Umbilical cord (tissue), 2 donors: ENCODE results near the gene PGAP6. TPM values are rescaled to one million over a fixed set of nuclear protein-coding genes. Genes with fewer than 3 reads are reported as not detected.

ENCODE experiments used
- DNase-seq: peaks from one replicate; pipeline ENCODE4 v3.0.0-alpha.2; 2015; ENCODE audit warnings: low spot score
- total RNA-seq: library from RNA; depleted of rRNA; stranded (reverse); fragments of >200 nt; gene quantifications from one replicate; pipeline ENCODE4 v1.2.3, GENCODE V29; 2014; ENCODE audit warnings: low replicate concordance; ENCODE audit not compliant: insufficient read depth

Gene PGAP6
- total RNA-seq, 1 donor from 2014 or later: 31.8 TPM

- DNase-seq: peak; percentile 95
These were observed 19.9 kb upstream of the PGAP6 start, which contains the start of gene DECR2 for GRCh38 chr16:401468-402348. Gene DECR2, plus strand, starts transcription at chr16:401885. Its CDS starts 79 bp downstream, at chr16:401964.

GRCh38 chr16:400061-400591, 18.3 kb upstream of the PGAP6 start:
- DNase-seq: no peak

DNA sequence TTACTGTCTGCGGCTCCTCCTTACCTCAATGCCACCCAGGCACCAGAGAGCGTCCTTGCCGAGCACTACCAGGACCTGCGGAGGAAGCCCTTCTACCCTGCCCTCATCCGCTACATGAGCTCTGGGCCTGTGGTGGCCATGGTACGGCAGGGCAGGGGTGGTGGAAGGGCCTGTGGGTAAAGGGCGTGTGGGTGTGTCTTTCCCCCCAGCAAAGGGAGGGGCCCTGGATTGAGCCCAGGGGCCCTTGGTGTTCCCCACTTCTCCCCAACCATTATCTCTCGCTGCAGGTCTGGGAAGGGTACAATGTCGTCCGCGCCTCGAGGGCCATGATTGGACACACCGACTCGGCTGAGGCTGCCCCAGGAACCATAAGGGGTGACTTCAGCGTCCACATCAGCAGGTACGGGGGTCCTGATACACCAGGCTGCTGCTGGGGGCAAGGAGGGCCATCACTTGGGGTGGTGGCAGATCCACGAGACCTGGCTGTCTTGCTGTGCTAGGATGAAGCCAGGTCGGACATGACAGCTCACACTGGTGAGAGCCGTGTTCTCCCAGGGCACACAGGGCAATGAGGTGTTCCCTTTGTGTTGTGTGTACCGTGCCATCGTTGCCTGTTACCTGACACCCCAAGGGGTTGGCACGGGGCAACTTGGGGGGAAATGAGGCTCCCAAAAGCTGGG, 17.7 kb upstream of the PGAP6 start:
- DNase-seq: no peak

- DNase-seq: no peak
These were observed 17.0 kb upstream of the PGAP6 start for GRCh38 chr16:398561-399339.

DNA sequence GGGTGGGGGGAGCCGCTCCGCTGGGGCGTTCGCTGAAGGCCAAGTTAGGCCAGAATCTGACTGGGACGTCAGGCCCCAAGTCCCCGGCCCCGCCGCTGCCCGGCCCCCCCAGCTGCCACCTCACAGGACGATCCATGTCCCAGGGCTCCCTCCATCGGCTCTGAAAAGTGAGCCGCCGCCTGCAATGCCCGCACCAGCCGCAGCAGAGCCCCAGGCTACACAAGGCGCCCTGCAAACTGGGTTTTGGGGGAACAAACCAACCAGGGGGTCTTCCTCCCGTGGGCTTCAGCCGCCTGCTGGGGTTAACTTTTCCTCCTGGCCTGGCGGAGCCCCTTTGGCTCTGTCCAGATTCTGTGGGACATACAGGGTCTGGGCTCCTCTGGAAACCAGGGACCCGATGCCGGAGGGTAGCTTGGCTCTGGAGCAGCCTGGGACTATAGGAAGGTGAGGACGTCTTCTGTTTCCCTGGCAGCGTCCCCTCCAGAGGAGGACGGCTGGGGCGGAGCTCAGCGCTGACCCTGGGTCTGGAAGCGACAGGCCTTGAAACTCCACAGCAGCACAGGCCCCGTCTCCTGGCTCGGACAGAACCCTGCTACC, 16.1 kb upstream of the PGAP6 start:
- DNase-seq: peak; percentile 79

- peak; percentile 35 for DNase-seq
These were observed 15.4 kb upstream of the PGAP6 start, which contains the start of gene NME4 for GRCh38 chr16:397135-397661. Gene NME4, plus strand, starts transcription at chr16:397199. Its CDS starts 24 bp downstream, at chr16:397223.

- peak; percentile 78 for DNase-seq
These were observed 14.8 kb upstream of the PGAP6 start for GRCh38 chr16:396605-397004.

- DNase-seq: no peak
These were observed 14.4 kb upstream of the PGAP6 start for GRCh38 chr16:396199-396598.

DNA sequence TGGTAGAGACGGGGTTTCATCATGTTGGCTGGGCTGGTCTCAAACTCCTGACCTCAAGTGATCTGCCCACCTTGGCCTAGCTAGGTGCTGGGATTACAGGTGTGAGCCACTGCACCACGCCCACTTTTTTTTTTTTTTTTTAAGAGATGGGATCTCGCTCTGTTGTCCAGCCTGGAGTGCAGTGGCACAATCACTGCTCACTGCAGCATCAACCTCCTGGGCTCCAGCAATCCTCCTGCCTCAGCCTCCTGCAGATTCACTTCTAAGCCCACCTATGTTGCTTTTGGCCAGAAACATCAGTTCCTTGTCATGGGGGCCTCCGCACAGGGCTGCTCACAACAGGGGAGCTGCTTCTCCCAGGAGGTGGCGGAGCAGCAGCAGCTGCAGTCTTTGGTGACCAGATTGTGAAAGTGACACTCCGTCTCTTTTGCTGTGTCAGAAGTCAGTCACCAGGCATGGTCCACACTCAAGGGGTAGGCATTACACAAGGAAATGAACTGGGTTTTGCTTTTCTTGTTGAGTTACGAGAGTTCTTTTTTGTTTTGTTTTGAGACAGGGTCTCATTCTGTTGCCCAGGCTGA, 10.8 kb upstream of the PGAP6 start:
- DNase-seq: no peak

DNA sequence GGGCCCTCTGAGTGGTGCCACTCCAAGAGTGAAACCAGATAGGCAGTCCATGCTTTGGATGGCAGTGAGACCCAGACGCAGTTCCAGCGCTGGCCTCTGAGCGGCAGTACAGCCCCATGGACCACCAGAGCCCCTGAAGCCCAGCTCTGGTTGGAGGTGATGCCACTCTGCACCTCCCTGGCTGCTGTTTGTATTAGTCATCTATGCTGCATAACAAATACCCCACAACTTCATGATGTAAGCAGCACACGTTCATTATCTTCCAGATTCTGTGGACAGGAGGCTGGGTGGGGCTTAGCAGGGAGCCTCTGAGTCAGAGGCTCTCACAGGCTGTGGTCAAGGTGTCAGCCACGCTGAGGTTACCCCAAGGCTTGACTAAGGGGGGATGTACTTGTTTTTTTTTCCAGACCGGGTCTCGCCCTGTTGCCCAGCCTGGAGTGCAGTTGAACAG, 10.1 kb upstream of the PGAP6 start:
- DNase-seq: no peak

GRCh38 chr16:389352-389751, 7.6 kb upstream of the PGAP6 start:
- no peak for DNase-seq

GRCh38 chr16:387761-388666, 6.2 kb upstream of the PGAP6 start:
- peak; percentile 69 for DNase-seq

DNA sequence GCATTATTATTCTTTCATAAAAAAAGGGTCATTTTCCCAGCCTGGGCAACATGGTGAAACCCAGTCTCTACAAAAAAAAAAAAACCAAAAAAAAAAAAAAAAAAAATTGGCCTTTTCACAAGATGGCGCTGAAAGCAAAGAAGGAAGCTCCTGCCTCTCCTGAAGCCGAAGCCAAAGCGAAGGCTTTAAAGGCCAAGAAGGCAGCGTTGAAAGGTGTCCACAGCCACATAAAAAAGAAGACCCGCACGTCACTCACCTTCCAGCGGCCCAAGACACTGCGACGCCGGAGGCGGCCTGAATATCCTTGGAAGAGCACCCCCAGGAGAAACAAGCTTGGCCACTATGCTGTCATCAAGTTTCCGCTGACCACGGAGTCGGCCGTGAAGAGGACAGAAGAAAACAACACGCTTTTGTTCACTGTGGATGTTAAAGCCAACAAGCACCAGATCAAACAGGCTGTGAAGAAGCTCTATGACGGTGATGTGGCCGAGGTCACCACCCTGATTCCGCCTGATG, 4.9 kb upstream of the PGAP6 start:
- no peak for DNase-seq

GRCh38 chr16:383326-384051, 1.7 kb upstream of the PGAP6 start:
- DNase-seq: no peak

DNA sequence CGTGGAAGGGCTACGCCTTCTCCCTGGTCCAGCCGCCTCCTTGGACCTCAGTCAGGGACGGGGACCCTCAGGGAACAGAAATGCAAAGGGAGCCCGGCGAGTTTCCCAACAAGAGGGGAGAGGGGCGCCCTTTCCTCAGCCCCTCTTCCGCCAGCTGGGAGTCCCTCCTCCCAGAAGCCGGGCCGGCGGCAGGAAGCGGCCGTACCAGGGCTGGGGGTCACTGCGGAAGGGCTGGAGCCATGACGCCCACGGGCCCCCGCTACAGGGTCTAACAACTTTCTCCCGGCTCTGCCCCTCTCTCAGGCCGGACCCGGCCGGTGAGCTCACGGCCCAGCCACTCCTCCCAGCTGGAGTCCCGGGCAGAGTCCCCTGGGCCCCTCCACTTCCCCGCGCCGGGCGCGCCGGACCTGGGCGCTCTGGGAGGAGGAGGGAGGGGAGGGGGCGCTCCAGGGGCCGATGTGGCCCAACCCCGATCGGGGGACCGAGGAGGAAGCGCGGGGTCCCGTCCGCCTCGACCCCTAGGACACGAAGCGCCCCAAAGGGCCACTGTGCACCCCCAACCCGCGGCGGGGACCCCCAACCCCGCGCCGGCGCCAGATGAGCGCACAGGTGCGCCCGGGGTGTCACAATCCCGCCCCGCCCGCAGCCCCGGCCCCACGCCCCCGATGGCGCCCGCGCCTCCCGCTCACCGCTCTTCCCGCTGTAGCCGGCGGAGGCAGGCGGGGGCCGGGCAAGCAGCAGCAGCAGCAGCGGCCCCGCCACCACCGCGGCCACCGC, 578 bp downstream of the PGAP6 start:
- DNase-seq: no peak

- DNase-seq: no peak
These were observed 1.1 kb downstream of the PGAP6 start for GRCh38 chr16:380762-381011.

DNA sequence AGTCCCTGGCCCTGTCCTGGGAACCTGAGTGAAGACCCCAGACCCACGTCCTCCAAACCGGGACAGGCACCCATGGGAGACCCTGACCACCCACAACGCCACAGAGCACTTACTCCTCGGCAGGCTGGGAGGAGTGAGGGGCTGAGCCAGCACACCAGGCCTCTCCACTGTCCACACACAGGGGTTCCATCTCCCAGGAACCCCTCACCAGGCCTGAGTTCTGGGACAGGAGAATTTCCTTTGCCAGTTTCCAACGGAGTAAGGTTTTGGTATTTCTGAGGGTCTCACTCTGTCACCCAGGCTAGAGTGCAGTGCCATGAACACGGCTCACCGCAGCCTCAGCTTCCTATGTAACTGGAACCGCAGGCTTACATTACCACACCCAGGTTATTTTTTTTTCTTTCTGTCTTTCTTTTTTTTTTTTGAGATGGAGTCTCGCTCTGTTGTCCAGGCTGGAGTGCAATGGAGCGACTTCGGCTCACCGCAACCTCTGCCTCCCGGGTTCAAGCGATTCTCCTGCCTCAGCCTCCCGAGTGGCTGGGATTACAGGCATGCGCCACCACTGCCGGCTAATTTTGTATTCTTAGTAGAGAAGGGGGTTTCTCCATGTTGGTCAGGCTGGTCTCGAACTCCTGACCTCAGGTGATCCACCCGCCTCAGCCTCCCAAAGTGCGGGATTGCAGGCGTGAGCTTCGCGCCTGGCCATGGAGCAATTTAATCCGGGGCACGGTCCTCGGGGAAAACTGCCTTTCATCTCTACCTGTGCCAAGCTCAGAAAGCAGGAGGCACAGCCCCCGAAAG, 1.6 kb downstream of the PGAP6 start:
- DNase-seq: no peak
